ENCODE data around the gene METTL16.

METTL16 gene

GRCh38 chr17:2395258-2396181, 116.2 kb downstream of the METTL16 start:
- no peak for DNase-seq (ENCODE audit: low read depth)

GRCh38 chr17:2394775-2395201, 116.9 kb downstream of the METTL16 start:
- DNase-seq (ENCODE audit: low read depth): no peak

- DNase-seq (ENCODE audit: low read depth): no peak
Observed at GRCh38 chr17:2393954-2394749, 117.5 kb downstream of the METTL16 start.

GRCh38 chr17:2393174-2393953, 118.3 kb downstream of the METTL16 start:
- peak; percentile 93 for DNase-seq (ENCODE audit: low read depth)

- peak; percentile 94 for DNase-seq (ENCODE audit: low read depth)
Observed at GRCh38 chr17:2392252-2393173, 119.2 kb downstream of the METTL16 start.

- DNase-seq (ENCODE audit: low read depth): no peak
Observed at GRCh38 chr17:2391597-2392251, 120.0 kb downstream of the METTL16 start.

- DNase-seq (ENCODE audit: low read depth): no peak
Observed at GRCh38 chr17:2390199-2390836, 121.4 kb downstream of the METTL16 start.

- no peak for DNase-seq (ENCODE audit: low read depth)
Observed at GRCh38 chr17:2388683-2389055, 123.0 kb downstream of the METTL16 start.

GRCh38 chr17:2388020-2388682, 123.5 kb downstream of the METTL16 start:
- DNase-seq (ENCODE audit: low read depth): no peak

- no peak for DNase-seq (ENCODE audit: low read depth)
Observed at GRCh38 chr17:2387086-2388019, 124.3 kb downstream of the METTL16 start.

- no peak for DNase-seq (ENCODE audit: low read depth)
Observed at GRCh38 chr17:2386400-2387085, 125.1 kb downstream of the METTL16 start.

- no peak for DNase-seq (ENCODE audit: low read depth)
Observed at GRCh38 chr17:2385240-2386210, 126.2 kb downstream of the METTL16 start.

- no peak for DNase-seq (ENCODE audit: low read depth)
Observed at GRCh38 chr17:2384439-2385127, 127.1 kb downstream of the METTL16 start.

GRCh38 chr17:2383628-2384167, 128.0 kb downstream of the METTL16 start:
- DNase-seq (ENCODE audit: low read depth): no peak

GRCh38 chr17:2380950-2381649, 130.6 kb downstream of the METTL16 start:
- no peak for DNase-seq (ENCODE audit: low read depth)

Data from T-helper 22 cell (primary cell).